ENCODE results near the gene MFF.
"Not testable (repeated sequence)": the region's sequence is repeated elsewhere in the genome, so short reads cannot be mapped to it uniquely, and the experiment has no call there.

The MFF gene

DNA sequence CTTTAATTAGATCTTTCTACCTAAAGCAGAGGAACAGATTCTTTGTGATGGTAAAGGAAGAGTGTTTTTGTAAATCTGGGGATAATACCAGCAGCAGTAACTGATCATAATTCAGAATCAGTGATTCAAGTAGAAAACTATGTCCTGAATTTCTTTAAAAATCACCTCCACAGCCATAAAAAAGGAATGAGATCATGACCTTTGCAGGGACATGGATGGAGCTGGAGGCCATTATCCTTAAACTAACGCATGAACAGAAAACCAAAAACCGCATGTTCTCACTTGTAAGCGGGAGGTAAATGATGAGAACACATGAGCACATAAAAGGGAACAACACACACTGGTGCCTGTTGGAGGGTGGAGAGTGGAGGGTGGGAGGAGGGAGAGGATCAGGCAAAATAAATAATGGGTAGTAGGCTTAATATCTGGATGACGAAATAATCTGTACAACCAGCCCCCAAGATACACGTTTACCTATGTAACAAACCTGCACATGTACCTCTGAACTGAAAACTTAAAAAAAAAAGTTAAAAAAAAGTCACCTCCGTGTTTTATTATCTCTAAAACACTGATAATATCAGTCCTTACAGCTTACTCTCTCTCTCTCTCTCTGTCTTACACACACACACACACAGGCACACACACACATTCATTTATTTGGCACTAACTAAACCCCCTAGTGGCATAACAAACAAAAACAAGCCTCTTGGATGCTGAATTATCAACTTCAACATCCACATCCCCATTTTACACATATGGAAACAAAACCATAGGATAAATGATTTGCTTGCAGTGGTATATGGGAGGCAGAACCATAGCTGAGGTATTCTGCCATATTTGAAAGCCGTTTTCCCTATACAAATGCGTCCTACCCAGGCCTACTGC, 52.7 kb downstream of the MFF start:
- DNase-seq (ENCODE audit: low spot score): no peak

GRCh38 chr2:227378371-227378782, 53.3 kb downstream of the MFF start:
- no peak for DNase-seq (ENCODE audit: low spot score)

DNA sequence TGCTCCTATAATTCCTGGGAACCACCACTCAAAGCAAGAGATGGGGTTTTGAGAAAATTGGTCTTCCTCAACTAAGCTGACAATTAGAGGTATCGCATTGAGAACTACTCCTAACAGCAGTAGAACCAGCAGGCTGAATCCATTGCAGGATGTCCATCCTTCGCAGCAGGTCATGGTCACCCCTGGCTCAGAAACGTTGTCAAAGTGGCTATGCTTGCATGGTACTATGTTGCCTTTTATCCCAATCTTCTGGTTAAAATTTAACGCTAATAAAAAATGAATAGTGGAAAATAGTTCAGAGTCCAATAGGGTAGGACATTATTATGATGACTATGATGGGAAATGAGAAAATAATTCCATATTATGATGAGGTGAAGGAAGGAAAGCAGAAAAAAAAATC, 54.0 kb downstream of the MFF start, which contains the start of gene TM4SF20:
Gene TM4SF20, minus strand, starts transcription at position 212 of the 400 bp plus-strand sequence. Its CDS starts 38 bp downstream, at position 174.
- DNase-seq (ENCODE audit: low spot score): no peak

- not testable (repeated sequence) for DNase-seq (ENCODE audit: low spot score)
These were observed 57.3 kb downstream of the MFF start for GRCh38 chr2:227382241-227382835.

- DNase-seq (ENCODE audit: low spot score): no peak
These were observed 58.6 kb downstream of the MFF start for GRCh38 chr2:227383686-227384085.

GRCh38 chr2:227386630-227387029, 61.6 kb downstream of the MFF start:
- DNase-seq (ENCODE audit: low spot score): no peak

GRCh38 chr2:227387583-227387982, 62.5 kb downstream of the MFF start, which contains the start of gene SCYGR1:
TSS of gene SCYGR1 (minus strand) at chr2:227387949. CDS start at chr2:227387949, 0 bp downstream.
- DNase-seq (ENCODE audit: low spot score): not testable (repeated sequence)

GRCh38 chr2:227388537-227389011, 63.5 kb downstream of the MFF start:
- no peak for DNase-seq (ENCODE audit: low spot score)

GRCh38 chr2:227389231-227389630, 64.2 kb downstream of the MFF start:
- no peak for DNase-seq (ENCODE audit: low spot score)

DNA sequence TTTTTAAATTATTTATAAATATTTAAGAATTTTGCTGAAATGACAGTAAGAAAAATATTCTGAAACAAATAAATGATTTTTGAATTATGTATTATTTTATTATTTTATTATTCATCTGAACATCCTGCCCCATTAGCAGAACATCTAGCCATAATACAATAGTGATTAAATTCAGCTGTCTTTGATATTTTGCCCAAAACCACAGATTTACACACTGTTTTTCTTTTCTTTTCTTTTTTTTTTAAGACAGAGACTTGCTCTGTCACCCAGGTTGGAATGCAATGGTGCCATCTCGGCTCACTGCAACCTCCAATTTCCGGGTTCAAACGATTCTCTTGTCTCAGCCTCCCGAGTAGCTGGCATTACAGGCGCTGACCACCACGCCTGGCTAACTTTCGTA, 64.6 kb downstream of the MFF start:
- DNase-seq (ENCODE audit: low spot score): no peak

DNA sequence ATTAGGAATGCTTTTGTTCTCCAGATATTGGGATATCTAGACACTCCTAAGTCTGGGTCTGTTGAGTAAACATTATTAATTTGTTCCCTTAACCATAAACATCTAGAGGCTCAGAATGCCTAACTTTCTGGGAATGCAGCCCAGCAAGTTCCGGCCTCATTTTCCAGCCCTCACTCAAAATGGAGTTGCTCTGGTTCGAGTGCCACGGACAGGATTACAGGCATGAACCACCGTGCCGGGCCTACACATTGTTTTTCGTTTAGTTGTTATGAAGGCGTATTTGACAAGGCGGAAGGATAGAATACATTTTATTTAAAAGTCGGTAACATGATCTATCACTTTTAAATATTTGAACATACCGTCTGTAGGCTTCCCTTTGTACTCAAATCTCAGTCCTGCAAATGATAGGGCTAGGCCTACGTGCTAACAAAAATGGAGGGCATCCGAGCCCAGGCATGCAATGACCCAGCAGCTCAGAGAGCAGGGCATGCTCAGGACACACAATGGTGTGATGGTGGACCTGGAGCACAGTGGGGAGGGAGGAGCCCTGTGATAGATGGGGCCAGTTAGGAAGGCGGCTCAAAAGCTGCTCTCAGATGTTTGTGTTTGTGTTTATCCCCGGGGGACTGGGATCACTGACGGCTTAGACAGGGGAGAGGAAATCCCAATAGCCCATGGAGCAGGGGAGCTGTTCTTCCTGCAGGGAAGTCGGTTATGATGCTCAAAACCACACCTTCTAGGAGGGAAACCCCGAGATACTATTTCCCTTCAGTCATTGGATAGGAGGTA, 65.6 kb downstream of the MFF start:
- no peak for DNase-seq (ENCODE audit: low spot score)

DNA sequence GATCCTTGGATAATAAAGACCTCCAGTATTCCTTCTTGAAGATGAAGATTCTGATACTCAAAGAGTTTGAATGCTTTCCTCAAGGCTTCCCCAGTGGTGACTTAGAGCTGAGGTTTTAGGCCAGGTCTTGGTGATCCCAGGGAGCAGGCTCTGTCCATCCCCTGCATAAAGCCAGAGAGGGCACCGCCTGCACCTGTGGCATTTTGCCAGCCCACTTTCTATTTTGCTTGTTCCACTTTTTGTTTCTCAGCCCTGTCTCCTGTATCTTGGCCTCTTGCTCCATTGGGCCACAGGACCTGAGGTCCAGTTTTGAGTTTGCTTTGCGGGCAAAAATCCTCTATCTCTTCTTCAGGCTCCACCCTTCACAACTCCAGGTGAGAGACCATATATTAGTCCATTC, 69.3 kb downstream of the MFF start:
- no peak for DNase-seq (ENCODE audit: low spot score)

- DNase-seq (ENCODE audit: low spot score): peak; percentile 89
These were observed 70.5 kb downstream of the MFF start for GRCh38 chr2:227395556-227395955.

- DNase-seq (ENCODE audit: low spot score): no peak
These were observed 72.5 kb downstream of the MFF start for GRCh38 chr2:227397562-227397961.

- DNase-seq (ENCODE audit: low spot score): no peak
These were observed 73.9 kb downstream of the MFF start for GRCh38 chr2:227398684-227399670.

GRCh38 chr2:227401550-227401949, 76.5 kb downstream of the MFF start:
- DNase-seq (ENCODE audit: low spot score): no peak

GRCh38 chr2:227402321-227402720, 77.3 kb downstream of the MFF start:
- no peak for DNase-seq (ENCODE audit: low spot score)

DNA sequence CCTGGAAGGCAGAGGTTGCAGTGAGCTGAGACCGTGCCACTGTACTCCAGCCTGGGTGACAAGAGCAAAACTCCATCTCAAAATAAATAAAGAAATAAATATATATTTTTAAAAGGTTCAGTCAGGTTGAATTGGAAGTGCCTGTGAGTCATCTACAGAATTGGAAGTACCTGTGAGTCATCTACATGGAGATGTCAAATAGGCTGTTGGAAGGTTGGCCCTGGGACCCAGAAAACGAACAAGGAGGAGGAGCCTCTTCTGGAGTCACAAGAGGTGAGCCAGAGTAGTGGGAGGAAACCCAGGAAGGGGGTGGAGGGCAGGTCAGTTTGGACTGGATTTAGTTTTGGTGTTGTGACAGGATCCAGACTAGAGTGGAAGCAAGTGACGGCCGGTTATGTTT, 77.9 kb downstream of the MFF start:
- peak; percentile 85 for DNase-seq (ENCODE audit: low spot score)

GRCh38 chr2:227404585-227405271, 79.7 kb downstream of the MFF start:
- no peak for DNase-seq (ENCODE audit: low spot score)

Measured in kidney tubule cell (primary cell).